Fibroblast of lung (primary cell): ENCODE measurements around the gene TNS1. TPM values are rescaled to one million over a fixed set of nuclear protein-coding genes. Genes with fewer than 3 reads are reported as not detected.
"Not testable (repeated sequence)": the region's sequence is repeated elsewhere in the genome, so short reads cannot be mapped to it uniquely, and the experiment has no call there.

Experiments
- DNase-seq, 2 donors: peaks; one replicate each; pipeline versions ENCODE4 v3.0.0 to v3.0.0-alpha.2; 2010; ENCODE audit warnings: low read depth in 2 of 2
- H2AFZ ChIP-seq: 2 replicates; pipeline ENCODE4 v1.5.1; 2012; ENCODE audit warnings: low read length, control low read depth, inconsistent platforms
- H3K27ac ChIP-seq: 2 replicates; pipeline ENCODE4 v1.5.1; 2011; ENCODE audit warnings: low read length, control low read depth; ENCODE audit not compliant: insufficient read depth
- H3K27me3 ChIP-seq: 2 replicates; pipeline ENCODE4 v1.5.1; 2011; ENCODE audit warnings: mild to moderate bottlenecking, low read length; ENCODE audit not compliant: control insufficient read depth, insufficient read depth
- H3K36me3 ChIP-seq: 2 replicates; pipeline ENCODE4 v1.5.1; 2011; ENCODE audit warnings: low read length; ENCODE audit not compliant: control insufficient read depth, insufficient read depth
- H3K4me1 ChIP-seq: 2 replicates; pipeline ENCODE4 v1.5.1; 2011; ENCODE audit warnings: low read length; ENCODE audit not compliant: control insufficient read depth, insufficient read depth; ENCODE audit errors: extremely low read depth
- H3K4me2 ChIP-seq: 2 replicates; pipeline ENCODE4 v1.5.1; 2011; ENCODE audit warnings: low read length, control low read depth; ENCODE audit not compliant: insufficient read depth; ENCODE audit errors: extremely low read depth
- H3K4me3 ChIP-seq, 4 experiments: fragments of 200-600 bp in 1 of 4; sonication (generic) in 1 of 4; replicated peaks in 1 of 4; 2 replicates each; pipeline ENCODE4 v1.5.1; 2011 to 2016; ENCODE audit warnings: low read length in 4 of 4, low read depth in 3 of 4, mild to moderate bottlenecking in 3 of 4, control low read depth in 2 of 4, inconsistent platforms in 1 of 4, mixed read lengths in 1 of 4; ENCODE audit not compliant: insufficient read depth in 1 of 4; ENCODE audit errors: control extremely low read depth in 1 of 4
- H3K79me2 ChIP-seq: 2 replicates; pipeline ENCODE4 v1.5.1; 2012; ENCODE audit warnings: mild to moderate bottlenecking, low read length, inconsistent platforms; ENCODE audit not compliant: control insufficient read depth, insufficient read depth
- H3K9ac ChIP-seq: 2 replicates; pipeline ENCODE4 v1.5.1; 2011; ENCODE audit warnings: mild to moderate bottlenecking, low read length, control low read depth; ENCODE audit not compliant: insufficient read depth
- H3K9me3 ChIP-seq: 2 replicates; pipeline ENCODE4 v1.5.1; 2012; ENCODE audit warnings: low read depth, low read length; ENCODE audit not compliant: control insufficient read depth, insufficient read depth
- H4K20me1 ChIP-seq: 2 replicates; pipeline ENCODE4 v1.5.1; 2011; ENCODE audit warnings: low read length; ENCODE audit not compliant: control insufficient read depth, insufficient read depth; ENCODE audit errors: extremely low read depth
- CTCF ChIP-seq, 2 donors: IDR thresholded peaks in 1 of 2; conservative IDR thresholded peaks in 1 of 2; 1 replicate in 1 of 2; 2 replicates in 1 of 2; pipeline ENCODE4 v1.5.1; 2011 to 2012; ENCODE audit warnings: low read length in 2 of 2, control low read depth in 1 of 2, inconsistent platforms in 1 of 2, low read depth in 1 of 2, mild to moderate bottlenecking in 1 of 2
- EZH2 ChIP-seq: IDR thresholded peaks from 2 replicates; pipeline ENCODE4 v1.5.1; 2012; ENCODE audit warnings: low read length, control low read depth, mild to moderate bottlenecking; ENCODE audit errors: missing control alignments
- polyA plus RNA-seq, 2 donors: library from polyadenylated mRNA; depleted of rRNA in 1 of 2; stranded (reverse) in 1 of 2; unstranded in 1 of 2; fragments of >200 nt; gene quantifications; 2 replicates each; pipeline ENCODE4 v1.2.1, GENCODE V29; 2011 to 2012; ENCODE audit warnings: missing spikeins in 1 of 2
- total RNA-seq: library from RNA; depleted of rRNA; stranded (reverse); fragments of >200 nt; gene quantifications from 2 replicates; pipeline ENCODE4 v1.2.1, GENCODE V29; 2014

TNS1 gene
- total and polyA plus RNA-seq, 2 donors (not counting 1 experiment from before 2014, with no cell fraction given), result 44.4 to 47.1 TPM

GRCh38 chr2:218020281-218020680, 17.5 kb upstream of the TNS1 start:
- Histone ChIP-seq H3K27me3 (peaks cover 3% of the 10 kb centered on the region), H2AFZ (no peak overlapping the region), H3K79me2 (no peaks in the 10 kb centered on the region), H3K9ac (no peak overlapping the region), H3K9me3 (no peaks in the 10 kb centered on the region), H4K20me1 (no peaks in the 10 kb centered on the region), H3K4me2 (no peak overlapping the region), H3K4me3 (no peak overlapping the region), H3K4me1 (no peaks in the 10 kb centered on the region), H3K27ac (no peak overlapping the region), H3K36me3 (no peaks in the 10 kb centered on the region)
- no peak for DNase-seq
- no peak for TF ChIP-seq CTCF (conservative IDR thresholded peaks at IDR 0.05 in 1 of 2, IDR thresholded peaks at IDR 0.05 in 1 of 2; ENCODE audit: low read depth in 1 of 2, low read length in 2 of 2)
- TF ChIP-seq EZH2, result no peak

GRCh38 chr2:218019411-218020060, 16.7 kb upstream of the TNS1 start:
- H3K4me1 ChIP-seq, result no peaks in the 10 kb centered on the region
- TF ChIP-seq CTCF (conservative IDR thresholded peaks at IDR 0.05 in 1 of 2, IDR thresholded peaks at IDR 0.05 in 1 of 2; ENCODE audit: low read depth in 1 of 2, low read length in 2 of 2) (no peak), EZH2 (no peak)
- no peak overlapping the region for H3K27ac ChIP-seq

GRCh38 chr2:218018842-218019125, 16.0 kb upstream of the TNS1 start:
- DNase-seq, H3K9ac ChIP-seq, H3K27me3 ChIP-seq, H3K4me2 ChIP-seq, H3K36me3 ChIP-seq, H3K4me3 ChIP-seq, H3K79me2 ChIP-seq, H3K4me1 ChIP-seq, H4K20me1 ChIP-seq, H2AFZ ChIP-seq, H3K27ac ChIP-seq, H3K9me3 ChIP-seq: not testable (repeated sequence)

More at GRCh38 chr2:218019411-218020060, 16.7 kb upstream of the TNS1 start:
- H3K9ac ChIP-seq, result no peak overlapping the region
- H3K79me2 ChIP-seq, result no peaks in the 10 kb centered on the region
- no peak overlapping the region for H3K4me3 ChIP-seq
- H2AFZ ChIP-seq, result no peak overlapping the region
- H3K27me3 ChIP-seq, result peaks cover 3% of the 10 kb centered on the region
- H4K20me1 ChIP-seq, result no peaks in the 10 kb centered on the region
- no peak for DNase-seq
- H3K36me3 ChIP-seq, result no peaks in the 10 kb centered on the region
- no peaks in the 10 kb centered on the region for H3K9me3 ChIP-seq
- H3K4me2 ChIP-seq, result no peak overlapping the region
